ENCODE data around the gene COL5A1. TPM values are rescaled to one million over a fixed set of nuclear protein-coding genes. Genes with fewer than 3 reads are reported as not detected.
A peak's percentile ranks its signal among the peaks of the same experiment; 100 is the strongest.
"Not testable (repeated sequence)": the region's sequence is repeated elsewhere in the genome, so short reads cannot be mapped to it uniquely, and the experiment has no call there.

Gene COL5A1
- total RNA-seq, 2 donors from 2014 or later = 71.1 to 196 TPM

DNA sequence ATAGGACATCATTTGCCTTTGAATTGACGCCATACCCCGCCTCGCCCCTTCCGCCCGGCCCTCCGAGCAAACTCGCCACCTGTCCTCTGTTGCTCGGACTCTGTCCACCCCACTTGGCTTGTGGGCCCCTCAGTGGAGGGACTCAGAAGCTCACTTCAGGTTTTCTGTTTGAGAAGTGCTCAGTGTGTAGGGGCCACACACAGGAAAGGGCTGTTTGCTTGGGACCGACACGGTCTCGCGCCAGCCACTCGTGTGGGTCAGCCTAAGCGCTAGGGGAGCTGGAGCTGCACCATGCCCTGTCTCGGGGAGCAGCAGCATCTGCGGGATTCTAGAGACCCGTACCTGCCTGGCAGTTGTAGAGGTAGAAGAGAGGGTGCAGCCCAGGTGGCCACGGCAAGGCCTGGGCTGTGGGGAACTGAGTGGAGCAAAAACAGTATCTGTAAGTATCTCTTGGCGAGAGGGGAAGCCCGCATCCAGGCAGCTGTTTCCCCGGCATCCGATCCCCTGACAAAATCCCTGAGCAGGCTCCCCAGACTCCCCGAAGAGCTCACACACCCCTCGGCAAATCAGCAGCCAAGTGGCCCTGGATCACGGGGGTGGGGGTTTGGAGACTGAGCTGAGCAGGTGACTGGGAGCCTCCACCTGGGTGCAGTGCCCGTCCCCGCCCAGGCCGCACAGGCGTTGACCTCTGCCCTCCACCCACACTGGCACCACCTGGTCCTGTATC is 52.2 kb downstream of the COL5A1 start:
- intact Hi-C loops (cut with DNase I) = no loop called here
- DNase-seq (ENCODE audit: low spot score) = peak; percentile 79

- intact Hi-C loops (cut with DNase I) = no loop called here
These were observed 52.7 kb downstream of the COL5A1 start for GRCh38 chr9:134694368-134694665.

GRCh38 chr9:134694714-134695113 is 53.1 kb downstream of the COL5A1 start:
- intact Hi-C loops (cut with DNase I) = loop anchor here in 1 of 2 donors (5.0 kb wide), 2 partner anchors 242 to 288 kb away; no protein-coding TSS in a partner anchor
- no peak for DNase-seq (ENCODE audit: low spot score)

More at GRCh38 chr9:134694368-134694665, 52.7 kb downstream of the COL5A1 start:
- DNase-seq (ENCODE audit: low spot score) = no peak

- DNase-seq (ENCODE audit: low spot score) = no peak
- intact Hi-C loops (cut with DNase I) = loop anchor here in 1 of 2 donors (5.0 kb wide), 2 partner anchors 243 to 287 kb away; no protein-coding TSS in a partner anchor
These were observed 53.5 kb downstream of the COL5A1 start for GRCh38 chr9:134695144-134695543.

DNA sequence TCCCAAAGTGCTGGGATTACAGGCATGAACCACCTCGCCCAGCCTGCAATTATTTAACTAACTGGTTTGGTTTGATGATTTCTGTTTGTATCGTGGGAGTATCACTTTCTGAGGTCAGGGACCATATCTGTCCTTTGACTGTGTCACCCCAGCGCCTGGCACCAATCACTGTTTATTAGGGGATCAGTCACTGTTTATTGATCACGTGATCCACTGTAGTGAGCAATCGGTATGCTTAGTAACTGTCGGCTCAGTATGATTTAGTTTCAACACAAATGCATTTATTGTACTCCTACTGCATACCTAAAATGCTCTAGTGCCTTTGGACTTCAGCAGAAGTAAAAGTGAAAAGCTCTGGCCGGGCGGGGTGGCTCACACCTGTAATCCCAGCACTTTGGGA is 54.8 kb downstream of the COL5A1 start:
- intact Hi-C loops (cut with DNase I) = loop anchor here in 1 of 2 donors (5.0 kb wide), 2 partner anchors 244 to 286 kb away; no protein-coding TSS in a partner anchor
- DNase-seq (ENCODE audit: low spot score) = no peak

GRCh38 chr9:134698111-134698510 is 56.5 kb downstream of the COL5A1 start:
- no peak for DNase-seq (ENCODE audit: low spot score)
- intact Hi-C loops (cut with DNase I) = loop anchor here (2.0 to 5.0 kb wide), 3 partner anchors 41 to 284 kb away; no protein-coding TSS in a partner anchor

GRCh38 chr9:134698587-134699342 is 57.2 kb downstream of the COL5A1 start:
- DNase-seq (ENCODE audit: low spot score) = peak; percentile 91

DNA sequence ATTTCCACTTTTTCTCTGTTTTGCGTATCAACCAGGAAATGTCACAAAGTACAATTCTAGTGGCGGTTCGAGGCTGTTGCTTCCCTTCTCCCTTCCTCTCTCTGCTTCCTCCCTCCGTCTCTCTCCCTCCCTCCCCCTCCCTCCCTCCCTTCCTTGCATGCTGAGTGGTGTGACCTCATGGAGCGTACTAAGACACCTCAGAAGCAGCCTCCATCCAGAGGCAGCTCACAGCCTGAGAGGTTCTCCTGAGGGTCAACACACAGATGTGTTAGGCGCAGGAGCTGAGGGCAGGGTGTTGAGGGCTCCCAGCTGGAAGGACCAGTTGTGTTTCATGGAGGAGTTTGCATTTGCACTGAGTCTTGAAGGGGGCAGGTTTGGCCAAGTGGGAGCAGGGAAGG is 57.7 kb downstream of the COL5A1 start:
- DNase-seq (ENCODE audit: low spot score) = no peak
- intact Hi-C loops (cut with DNase I) = loop anchor here (2.0 to 5.0 kb wide), 3 partner anchors 39 to 283 kb away; no protein-coding TSS in a partner anchor

More at GRCh38 chr9:134698587-134699342, 57.2 kb downstream of the COL5A1 start:
- intact Hi-C loops (cut with DNase I) = loop anchor here (2.0 to 5.0 kb wide), 3 partner anchors 40 to 284 kb away; no protein-coding TSS in a partner anchor

- intact Hi-C loops (cut with DNase I) = loop anchor here in 1 of 2 donors (5.0 kb wide), 1 partner anchor 37 kb away; no protein-coding TSS in a partner anchor
- no peak for DNase-seq (ENCODE audit: low spot score)
These were observed 59.2 kb downstream of the COL5A1 start for GRCh38 chr9:134700636-134701350.

DNA sequence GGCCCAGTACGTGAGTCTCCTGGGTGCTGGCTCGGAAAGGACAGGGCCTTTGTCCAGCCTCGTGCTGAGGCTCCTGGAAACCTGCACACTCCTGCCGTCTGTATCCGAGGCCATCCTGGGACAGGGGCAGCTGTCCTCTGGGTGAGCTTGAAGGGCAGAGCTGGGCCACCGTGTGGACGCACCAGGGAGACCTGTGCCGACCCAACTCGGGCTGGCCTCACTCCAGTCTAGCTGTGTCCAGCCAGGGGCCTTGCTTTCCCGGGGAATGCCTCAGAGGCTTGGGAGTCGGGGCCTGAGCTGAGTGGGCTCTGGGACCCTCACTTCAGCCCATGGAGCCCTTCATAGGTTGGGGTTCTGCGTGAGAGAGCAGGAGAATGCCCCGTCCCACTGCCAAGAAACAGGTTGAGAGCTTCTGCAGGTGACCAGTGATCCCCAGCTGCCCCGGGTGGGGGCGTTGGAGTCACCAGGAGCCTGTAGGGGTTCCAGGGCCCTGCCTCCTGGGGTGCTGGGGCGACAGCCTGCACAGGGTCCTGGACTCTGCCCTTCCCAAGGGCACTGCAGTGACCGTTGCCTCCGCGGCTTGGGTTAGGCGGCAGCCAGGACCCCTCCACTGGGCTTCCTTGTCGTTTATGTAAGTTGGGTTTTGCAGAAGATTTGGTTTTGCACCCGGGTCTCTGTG is 60.1 kb downstream of the COL5A1 start:
- intact Hi-C loops (cut with DNase I) = loop anchor here in 1 of 2 donors (5.0 kb wide), 1 partner anchor 36 kb away; no protein-coding TSS in a partner anchor
- DNase-seq (ENCODE audit: low spot score) = no peak

- no peak for DNase-seq (ENCODE audit: low spot score)
- intact Hi-C loops (cut with DNase I) = loop anchor here in 1 of 2 donors (5.0 kb wide), 1 partner anchor 35 kb away; no protein-coding TSS in a partner anchor
These were observed 60.7 kb downstream of the COL5A1 start for GRCh38 chr9:134702291-134702690.

GRCh38 chr9:134703730-134704114 is 62.1 kb downstream of the COL5A1 start:
- not testable (repeated sequence) for DNase-seq (ENCODE audit: low spot score)
- intact Hi-C loops (cut with DNase I) = loop anchor here in 1 of 2 donors (5.0 kb wide), 1 partner anchor 34 kb away; no protein-coding TSS in a partner anchor

GRCh38 chr9:134704498-134704897 is 62.9 kb downstream of the COL5A1 start:
- intact Hi-C loops (cut with DNase I) = loop anchor here in 1 of 2 donors (5.0 kb wide), 1 partner anchor 33 kb away; no protein-coding TSS in a partner anchor
- DNase-seq (ENCODE audit: low spot score) = no peak

DNA sequence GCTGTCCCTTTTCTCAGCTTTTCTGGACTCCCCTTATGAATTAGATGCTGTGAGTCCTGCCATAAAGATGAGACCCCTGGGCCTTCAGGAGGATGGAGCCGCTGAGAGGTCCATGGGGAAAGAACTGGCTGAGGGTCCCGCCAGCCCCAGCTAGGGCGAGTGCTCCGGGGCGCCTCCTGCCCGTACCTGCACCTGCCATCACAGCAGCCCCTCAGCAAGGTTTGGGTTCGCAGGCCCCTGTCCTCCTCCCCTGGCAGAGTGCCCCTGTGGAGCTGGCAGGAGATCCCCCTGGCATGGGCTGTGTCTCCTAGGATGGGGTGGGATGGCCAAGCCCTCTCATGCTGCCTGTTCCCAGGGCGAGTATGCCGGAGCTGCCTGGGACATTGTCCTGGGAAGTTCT is 64.2 kb downstream of the COL5A1 start:
- no peak for DNase-seq (ENCODE audit: low spot score)
- intact Hi-C loops (cut with DNase I) = no loop called here

GRCh38 chr9:134706522-134706921 is 64.9 kb downstream of the COL5A1 start:
- intact Hi-C loops (cut with DNase I) = no loop called here
- DNase-seq (ENCODE audit: low spot score) = no peak

DNA sequence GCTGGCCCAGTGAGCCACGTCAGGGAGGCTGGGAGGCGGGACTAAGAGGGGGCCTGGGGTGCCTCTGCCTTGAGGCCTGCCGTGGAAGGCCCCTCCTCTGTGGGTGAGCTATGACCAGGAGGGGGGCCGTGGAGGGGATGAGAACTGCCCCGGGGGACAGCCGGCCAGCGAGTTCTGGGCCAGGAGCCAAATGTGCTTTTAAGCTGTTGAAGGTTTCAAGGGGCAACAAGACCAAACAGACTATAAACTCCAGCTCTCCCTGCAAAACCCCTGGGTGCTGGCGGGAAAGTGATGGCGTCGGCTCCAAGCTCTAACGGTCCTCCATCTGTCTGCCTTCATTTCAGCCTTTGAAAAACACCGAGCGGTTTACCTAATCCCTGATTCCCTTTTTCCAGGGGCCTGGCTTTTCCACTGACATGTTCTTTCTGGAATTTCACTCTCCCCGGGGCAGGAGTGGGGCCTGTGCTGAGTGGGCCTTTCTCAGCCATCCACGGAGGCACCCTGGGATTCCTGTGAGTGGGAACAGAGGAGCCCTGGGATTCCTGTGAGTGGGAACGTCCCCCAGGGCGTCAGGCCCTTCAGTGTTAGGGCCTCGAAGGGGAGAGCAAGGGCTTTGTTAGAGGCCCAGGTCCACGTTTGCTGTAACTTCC is 65.6 kb downstream of the COL5A1 start:
- DNase-seq (ENCODE audit: low spot score) = peak; percentile 95
- intact Hi-C loops (cut with DNase I) = no loop called here

GRCh38 chr9:134707731-134708671 is 66.4 kb downstream of the COL5A1 start:
- DNase-seq (ENCODE audit: low spot score) = no peak
- intact Hi-C loops (cut with DNase I) = no loop called here
